ENCODE data around the gene EIF3F.
"Not testable (repeated sequence)": the region's sequence is repeated elsewhere in the genome, so short reads cannot be mapped to it uniquely, and the experiment has no call there.

Gene EIF3F, protein sequence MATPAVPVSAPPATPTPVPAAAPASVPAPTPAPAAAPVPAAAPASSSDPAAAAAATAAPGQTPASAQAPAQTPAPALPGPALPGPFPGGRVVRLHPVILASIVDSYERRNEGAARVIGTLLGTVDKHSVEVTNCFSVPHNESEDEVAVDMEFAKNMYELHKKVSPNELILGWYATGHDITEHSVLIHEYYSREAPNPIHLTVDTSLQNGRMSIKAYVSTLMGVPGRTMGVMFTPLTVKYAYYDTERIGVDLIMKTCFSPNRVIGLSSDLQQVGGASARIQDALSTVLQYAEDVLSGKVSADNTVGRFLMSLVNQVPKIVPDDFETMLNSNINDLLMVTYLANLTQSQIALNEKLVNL

DNA sequence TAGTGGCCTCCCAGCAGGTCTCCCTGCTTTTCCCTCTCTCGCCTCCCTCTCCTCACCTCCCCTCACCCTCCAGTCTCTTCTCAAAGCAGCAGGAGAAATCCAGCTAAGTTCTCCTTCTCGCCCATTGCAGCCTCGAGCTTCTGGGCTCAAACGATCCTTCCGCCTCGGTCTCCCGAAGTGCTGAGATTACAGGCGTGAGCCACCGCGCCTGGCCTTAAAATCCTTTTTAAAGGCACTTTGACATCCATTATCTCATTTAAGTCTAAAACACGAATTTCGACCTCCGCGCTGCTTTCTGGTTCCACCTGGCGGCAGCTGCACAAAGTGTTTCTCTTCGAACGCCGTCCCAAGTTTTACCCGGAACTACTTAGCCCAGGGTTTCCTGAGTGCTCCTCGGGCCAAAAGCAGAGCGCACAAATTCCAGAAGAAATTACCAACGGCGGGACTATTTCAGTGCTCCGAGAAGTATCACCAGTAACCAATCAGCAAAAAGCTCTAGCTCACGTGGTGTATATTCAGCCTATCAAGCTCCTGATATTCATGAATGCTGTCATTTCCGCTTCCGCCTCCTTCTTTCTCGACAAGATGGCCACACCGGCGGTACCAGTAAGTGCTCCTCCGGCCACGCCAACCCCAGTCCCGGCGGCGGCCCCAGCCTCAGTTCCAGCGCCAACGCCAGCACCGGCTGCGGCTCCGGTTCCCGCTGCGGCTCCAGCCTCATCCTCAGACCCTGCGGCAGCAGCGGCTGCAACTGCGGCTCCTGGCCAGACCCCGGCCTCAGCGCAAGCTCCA lies at the start of gene EIF3F:
Gene EIF3F, plus strand, starts transcription at position 570 of the 792 bp plus-strand sequence. Its CDS starts 16 bp downstream, at position 586.
- peak; percentile 95 for DNase-seq

DNA sequence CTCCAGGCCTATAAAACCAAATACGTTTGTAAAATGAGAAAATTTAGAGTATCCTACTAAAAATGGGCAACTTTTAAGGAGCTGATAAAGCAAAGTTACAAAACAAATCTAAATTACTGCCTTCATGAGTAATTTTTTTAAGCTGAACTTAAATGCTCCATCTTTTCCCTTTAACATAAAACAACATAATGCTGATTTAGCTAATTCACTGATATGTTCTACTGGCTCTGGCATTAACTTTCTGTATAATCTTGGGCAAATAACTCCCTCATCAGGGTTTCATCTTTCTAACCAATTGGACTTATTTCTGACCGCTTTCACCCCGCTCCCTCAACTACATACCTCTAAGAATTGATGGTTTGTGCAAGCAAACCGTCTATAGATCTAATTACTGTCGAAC lies 46.0 kb upstream of the EIF3F start:
- DNase-seq, result no peak

DNA sequence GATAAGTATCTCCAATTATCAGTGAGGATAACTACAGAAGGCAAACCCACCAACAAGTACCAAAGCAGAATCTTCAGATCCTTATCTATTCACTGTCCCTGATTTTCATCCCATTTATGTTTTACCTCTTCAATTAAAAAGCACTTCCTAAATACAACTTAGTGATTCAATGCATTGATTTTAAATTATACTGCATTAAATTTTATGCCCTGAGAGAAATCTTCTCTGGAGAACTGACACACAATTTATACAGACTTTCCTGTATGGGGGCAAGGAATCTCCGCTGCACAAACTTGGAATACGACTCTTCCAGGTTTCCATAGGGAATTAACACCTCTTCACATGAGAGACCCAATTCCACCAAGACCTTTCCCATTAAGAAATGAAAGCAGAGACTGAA lies 45.5 kb upstream of the EIF3F start, which contains the start of gene OR10A3:
Gene OR10A3, minus strand, starts transcription at position 101 of the 400 bp plus-strand sequence. CDS start 2,188 bp downstream, outside the sequence.
- DNase-seq, result no peak

DNA sequence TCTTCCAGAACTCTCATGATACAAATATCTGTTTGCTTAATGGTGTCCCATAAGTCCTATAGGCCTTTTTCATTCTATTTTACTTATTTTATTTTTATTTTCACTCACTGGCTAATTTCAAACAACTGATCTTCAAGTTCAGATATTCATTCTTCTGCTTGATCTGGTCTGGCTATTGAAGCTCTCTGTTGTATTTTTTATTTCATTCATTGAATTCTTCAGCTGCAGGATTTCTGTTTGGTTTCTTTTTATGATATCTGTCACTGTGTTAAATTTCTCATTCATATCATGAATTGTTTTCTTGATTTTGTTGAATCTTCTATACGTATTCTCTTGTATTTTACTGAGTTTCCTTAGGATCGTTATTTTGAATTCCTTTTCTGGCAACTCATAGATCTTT lies 43.0 kb upstream of the EIF3F start:
- DNase-seq, result no peak

DNA sequence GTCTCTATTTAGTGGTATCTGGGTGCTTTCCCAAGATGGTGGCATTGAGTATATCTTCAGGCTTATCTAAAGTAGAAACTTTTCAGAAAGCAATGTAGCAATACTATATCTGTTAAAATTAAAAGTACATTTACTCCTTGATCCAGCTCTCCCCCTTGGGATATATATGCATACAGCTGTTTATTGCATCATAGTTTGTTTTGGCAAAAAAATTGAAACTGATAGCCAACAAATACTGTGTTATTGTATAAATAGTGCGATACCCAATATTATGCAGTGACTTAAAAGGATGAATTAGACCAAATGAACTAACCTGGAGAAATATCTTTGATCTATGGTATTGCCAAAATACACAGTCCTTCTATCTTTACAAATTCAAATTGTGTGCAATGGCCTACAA lies 37.2 kb upstream of the EIF3F start:
- no peak for DNase-seq

DNA sequence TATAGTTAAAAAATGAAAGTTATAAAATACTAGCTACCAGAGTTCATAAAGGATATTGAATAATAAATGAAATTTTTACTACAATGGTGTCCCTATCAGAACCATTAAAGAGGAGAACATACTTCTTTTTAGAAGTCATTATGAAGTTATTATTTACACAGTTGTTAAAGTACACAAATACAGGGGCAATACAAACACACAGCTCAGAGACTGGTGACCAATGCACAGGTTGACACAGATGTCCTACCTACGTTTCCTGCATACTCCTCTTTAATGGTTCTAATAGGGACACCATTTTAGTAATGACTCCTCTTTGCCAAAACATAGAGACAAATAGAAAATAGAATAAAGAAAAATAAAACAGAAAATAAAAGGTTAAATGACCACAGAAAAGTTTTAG lies 31.9 kb upstream of the EIF3F start:
- no peak for DNase-seq

DNA sequence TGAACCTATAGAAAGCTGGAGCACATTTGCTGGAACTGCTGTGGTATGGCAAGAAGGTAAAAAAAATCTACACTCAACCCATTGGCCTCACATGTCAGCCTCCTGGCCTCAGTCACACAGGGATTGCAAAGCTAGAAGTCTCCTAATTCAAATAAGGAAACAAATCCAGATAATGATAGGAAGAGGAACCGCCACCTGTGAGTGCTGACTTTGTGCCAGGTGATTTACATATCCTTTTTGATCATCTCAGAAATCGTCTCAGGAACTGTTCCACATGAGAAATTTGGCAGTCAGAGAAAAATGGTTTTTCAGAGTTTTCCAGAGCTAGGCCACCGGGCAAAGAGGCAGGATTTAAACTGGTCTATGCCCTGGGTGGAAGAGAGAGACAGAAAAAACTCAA lies 22.9 kb upstream of the EIF3F start:
- no peak for DNase-seq

DNA sequence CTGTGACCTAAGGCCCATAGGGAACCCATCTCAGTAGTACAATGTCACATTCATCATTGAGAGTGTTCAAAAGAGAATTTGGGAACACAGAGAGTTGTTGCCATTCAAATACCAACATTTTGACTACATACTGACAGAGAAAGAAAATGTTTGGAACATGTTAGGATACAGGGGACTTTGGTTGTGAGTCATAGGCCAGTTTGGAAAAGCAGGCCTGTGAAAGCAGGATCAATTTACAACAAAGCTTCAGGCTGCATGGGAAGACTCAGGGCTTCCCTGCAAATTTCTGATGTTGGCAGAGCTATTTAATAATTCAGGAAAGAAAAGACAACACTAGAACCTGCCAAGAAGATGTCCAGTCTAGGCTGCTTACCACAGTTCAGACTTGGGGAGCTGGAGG lies 22.3 kb upstream of the EIF3F start:
- DNase-seq, result no peak

DNA sequence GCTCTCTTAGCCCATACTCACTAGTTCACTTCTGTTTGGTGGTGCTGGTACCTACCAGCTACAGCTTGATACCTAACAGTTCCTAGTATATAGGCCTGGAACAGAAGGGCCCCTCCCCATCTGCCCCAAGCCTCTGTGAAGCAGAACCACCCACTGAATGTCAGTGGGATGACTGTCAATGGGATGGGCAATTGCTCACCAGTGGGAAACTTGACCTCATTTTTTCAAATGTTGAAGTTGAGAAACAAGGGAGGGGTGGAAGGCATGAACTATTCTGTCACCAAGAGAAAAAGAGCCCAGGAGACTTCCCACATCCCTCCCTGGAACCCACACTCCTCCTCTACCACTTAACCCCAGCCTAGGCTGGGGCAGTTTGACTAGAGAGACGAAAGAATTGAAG lies 21.8 kb upstream of the EIF3F start, which contains the start of gene NLRP10:
Gene NLRP10, minus strand, starts transcription at position 62 of the 400 bp plus-strand sequence. CDS start 1,952 bp downstream, outside the sequence.
- no peak for DNase-seq

DNA sequence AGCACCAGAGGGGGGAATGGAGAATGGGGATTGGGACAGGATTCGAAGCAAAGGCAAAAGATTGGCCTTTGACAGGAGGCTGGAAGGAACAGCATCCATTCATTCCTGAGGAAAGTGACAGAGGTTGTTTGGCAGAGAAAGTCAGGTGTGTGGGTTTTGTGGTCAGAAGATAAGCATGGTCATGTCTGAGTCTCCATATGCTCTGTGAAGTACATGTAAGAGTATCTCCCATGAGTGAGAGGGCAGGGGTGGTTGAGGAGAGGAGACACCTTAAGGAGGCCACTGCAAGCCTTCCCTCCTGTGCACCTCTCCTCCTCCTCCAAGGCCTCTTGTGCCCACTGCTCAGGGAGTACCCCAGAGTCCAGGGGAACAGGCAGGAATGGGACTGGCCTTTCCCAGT lies 20.0 kb upstream of the EIF3F start:
- no peak for DNase-seq

DNA sequence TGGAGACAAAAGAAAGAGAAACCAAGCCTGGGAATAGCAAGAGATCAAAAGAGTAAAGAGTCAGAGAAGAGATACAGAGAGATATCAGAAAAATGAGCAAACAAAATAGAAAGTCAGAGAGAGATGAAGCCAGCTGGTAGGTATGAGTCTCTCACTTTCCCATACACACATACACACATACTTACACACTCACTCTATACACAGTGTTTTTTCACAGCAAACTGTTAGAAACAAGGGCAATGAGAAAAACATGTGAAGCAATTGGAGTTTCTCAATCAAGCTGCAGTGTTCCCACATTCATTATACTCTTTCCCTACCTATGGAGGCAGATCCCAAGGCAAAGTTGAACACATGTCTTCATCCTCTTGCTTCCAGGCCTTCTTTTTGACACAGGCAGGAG lies 19.3 kb upstream of the EIF3F start:
- DNase-seq, result no peak

DNA sequence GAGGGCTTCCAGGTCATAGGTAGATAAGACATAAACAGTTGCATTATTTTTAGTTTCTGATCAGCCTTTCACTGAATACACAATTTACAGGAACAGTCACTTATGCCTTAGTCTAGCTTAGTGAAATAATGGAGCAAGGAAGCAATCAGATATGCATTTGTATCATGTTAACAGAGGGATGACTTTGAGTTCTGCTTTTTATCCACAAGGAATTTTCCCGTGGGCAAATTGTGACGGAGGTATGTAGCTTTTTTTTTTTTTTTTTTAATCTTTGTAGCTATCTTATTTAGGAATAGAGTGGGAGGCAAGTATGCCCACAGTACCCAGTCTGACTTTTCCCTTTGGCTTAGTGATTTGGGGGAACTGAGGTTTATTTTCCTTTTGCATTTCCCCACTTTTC lies 18.5 kb upstream of the EIF3F start:
- DNase-seq, result no peak

DNA sequence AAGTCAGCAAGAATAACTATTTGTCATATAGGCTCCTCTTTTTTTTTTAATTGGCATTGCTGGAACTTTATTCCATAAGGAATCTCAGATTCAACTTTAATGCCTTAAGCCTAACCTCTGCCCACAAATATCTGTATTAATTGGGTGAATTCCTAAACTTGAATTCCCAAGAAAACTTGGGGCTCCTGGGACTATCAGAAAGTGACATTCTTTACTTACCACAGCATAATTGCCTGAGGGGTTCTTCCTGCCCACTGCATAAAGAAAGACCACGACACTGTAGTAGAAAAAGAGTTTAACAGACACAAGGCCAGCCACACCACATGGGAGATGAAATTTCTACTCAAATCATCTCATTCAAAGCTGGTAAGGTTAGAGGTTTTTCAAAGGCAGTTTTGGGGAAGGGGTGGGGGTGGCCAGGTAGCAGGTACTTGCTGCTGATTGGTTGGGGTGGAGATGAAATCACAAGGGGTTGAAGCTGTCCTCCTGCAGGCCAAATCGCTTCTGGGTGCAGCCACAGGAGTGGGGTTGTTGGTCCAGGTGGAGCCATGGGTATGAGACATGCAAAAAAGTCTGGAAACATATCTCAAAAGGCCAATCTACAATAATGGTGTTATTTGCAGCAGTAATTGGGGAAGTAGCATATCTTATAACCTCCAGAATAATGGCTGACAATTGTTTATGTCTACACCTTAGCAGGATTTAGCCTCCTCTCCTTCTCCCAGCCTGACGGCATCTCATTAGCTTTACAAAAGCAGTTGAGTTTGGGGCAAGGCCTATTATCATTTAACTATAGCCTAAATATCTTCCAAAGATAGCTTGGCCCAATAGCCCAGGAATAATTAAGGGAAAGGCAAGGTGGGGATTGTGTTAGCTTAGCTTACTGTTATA lies 17.1 kb upstream of the EIF3F start:
- no peak for DNase-seq

DNA sequence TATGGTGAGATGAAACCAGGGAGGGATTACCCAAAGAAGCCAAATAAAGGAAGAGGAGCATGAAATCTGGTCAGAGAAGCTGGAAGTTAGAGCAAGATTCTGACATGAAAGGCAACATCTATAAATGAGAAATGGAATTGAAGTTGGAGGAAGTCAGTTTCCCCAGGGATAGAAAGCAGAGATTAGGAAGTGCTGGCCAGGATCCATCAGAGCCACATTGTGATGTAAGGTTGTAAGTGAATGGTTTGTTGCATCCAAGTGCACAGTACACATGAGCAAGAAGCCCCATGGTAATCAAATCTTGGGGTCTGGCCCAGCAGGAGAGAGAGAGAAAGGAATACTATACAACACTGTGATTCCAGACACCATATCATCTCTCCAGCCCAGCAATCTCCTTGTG lies 15.3 kb upstream of the EIF3F start:
- no peak for DNase-seq

DNA sequence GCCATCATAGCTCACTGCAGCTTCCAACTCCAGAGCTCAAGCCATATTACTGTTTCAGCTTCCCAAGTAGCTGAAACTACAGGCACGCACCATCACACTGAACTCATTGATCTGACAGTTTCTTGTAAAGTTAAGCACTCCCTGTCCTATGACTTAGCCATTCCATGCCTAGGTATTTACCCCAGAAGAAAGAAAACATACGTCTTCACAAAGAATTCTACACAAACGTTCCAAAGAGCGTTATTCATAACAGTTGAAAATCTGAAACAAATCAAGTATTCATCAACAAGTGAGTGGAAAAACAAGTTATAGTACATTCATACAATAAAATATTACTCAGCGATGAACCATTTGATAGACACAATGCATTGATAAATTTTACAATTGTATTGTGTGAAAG lies 14.1 kb upstream of the EIF3F start:
- DNase-seq, result no peak

DNA sequence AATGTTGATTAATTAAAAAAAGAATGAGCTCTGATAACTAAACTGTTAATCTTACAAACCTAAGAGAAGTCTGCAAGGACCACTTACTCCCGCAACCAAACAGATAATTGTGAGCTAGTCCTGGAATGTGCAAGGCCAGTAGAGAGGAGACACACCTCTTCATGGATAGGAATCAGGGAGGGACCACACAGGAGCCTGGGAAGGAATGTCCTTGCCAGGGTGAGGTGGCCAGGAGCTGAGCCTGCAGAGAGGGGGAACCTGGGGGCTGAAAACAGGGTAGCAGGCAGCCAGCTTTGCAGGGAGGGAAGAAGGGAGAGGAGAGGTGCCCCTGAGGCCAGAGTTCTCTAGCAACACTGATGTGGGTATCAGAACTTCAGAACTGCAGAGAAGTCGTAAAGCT lies 12.5 kb upstream of the EIF3F start:
- DNase-seq, result no peak

DNA sequence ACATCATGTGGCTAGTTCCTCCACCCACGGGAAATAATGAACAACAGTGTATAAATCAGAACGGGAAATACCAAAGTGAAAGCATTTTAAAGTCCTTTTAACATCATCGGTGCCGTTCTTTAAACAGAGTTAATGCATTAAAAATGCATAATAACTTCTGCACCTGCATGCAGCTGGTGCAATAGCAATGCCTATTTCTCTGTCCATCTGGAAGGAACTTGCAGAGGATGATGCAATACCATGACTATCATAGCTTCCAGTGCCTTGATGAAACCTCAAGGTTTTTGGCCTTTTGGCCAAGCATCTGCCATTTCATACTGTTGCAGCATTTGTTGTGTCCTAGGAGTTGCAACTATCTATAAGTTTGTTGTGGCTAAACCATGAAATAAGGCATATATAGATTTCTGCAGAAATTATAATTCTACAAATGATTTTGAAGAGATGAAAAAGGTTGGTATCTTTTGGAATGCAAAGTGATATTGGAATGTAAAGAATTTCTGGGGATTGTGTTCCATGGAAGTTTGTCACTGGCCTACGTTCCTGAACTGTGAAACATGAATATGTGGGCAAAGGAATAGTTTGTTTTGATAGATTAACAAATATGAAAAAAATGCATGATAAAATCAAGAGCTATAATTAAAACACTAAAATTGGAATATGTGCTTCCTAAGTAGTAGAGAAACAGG lies 9.8 kb upstream of the EIF3F start:
- no peak for DNase-seq

DNA sequence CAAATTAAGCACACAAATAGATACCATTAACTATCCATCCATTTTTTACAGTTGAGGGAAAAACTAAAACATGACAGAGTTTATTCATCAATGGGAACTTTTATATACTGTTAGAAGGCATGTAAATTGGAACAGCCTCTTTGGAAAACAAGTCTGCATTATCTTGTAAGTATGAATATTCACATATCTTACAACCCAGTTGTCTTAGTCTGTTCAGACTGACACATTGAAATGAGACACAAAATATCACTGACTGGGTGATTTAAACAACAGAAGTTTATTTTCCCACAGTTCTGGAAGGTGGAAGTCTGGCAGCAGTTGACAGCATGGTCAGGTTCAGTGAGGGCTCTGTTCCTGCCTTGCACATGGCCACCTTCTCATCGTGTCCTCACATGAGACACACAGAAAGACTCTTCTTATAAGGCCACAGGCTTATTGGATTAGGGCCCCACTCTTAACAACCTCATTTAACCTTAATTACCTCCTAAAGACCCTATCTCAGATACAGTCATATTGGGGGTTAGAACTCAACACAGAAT lies 5.4 kb upstream of the EIF3F start:
- DNase-seq, result no peak

DNA sequence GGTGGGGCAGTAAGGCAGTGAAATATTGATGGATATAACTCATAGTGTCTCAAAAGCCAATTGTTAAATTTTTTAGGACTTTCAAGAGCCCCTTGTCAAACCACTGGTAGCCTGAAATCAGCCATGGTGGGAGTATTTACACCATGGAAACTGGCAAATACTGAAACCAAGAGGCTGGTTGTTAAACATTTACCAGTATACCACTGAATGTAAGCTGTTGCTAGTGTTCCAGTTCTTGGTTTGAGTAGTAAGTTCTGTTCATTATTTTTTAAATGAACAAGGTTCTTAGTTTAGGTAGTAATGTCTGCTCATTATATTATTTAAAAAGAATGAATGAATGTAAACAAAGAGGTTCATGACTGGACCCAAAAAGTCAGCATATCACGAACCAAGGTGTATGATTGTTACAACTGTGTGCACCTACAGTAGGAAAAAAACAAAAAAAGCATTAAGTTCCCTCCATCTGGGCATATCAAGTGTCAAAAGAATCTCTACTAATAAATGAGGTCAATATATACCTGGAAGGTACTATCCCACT lies 4.5 kb upstream of the EIF3F start:
- DNase-seq, result no peak

DNA sequence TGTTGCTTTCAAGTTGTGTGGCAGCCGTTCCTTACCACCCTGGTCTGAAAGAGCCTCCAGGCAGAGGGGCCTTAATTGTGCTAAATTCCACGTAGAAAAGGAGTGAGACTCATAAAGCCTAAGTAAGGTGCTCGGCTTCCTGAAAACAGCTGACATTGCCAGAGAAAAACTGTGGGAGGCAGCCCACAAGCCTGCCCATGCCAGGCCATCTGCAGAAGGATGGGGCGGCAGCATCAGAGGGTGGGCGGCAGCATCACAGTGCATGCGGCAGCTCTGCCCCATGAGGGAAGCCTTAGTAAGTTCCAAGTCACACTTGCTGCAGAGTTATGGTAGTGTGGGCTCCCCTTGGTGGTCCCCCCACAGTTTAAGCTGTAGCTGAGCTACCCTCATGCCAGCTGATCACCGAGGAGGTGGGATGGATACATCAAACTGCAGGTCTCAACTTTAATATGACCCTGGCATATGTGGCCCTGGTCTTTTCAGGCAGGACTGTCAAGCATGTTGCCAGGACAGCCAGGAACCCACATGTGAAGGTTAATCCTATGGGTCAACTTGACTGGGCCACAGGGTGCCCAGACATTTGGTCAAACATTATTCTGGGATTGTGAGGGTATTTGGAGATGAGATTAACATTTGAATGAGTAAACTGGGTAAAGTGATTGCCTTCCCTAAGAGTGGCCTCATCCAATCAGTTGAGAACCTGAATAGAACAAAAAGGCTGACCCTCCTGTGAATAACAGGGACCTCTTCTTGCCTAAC lies 3.1 kb upstream of the EIF3F start:
- no peak for DNase-seq

DNA sequence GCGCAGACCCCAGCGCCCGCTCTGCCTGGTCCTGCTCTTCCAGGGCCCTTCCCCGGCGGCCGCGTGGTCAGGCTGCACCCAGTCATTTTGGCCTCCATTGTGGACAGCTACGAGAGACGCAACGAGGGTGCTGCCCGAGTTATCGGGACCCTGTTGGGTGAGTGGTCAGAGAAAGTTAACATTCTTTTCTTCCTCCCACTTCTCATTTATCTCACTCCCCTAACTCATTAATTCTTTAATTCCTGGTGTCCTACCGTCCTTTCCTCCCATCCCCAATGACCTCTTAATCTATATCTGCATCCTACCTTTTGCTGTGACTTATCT lies 385 bp downstream of the EIF3F start:
- DNase-seq, result not testable (repeated sequence)

Data from stimulated activated naive CD4-positive, alpha-beta T cell treated with Interleukin-2 at 50 U/mL for 16 hours (primary cell).